HepG2 (cell line): ENCODE results near the gene NKPD1. TPM values are rescaled to one million over a fixed set of nuclear protein-coding genes. Genes with fewer than 3 reads are reported as not detected.

Source experiments
- ATAC-seq: fragments of 200-7000 bp; cut with Tn5 transposase; 3 replicates; pipeline ENCODE4 v1.9.1; 2020; ENCODE audit warnings: mild to moderate bottlenecking, moderate library complexity
- BruUV-seq: library from RNA; stranded (reverse); fragments of 400-500 nt; replicated peaks from 2 replicates; lab custom pipeline; 2021; lab: Mats Ljungman, UMichigan
- CTCF ChIA-PET: fragments of 300-600 bp; formaldehyde crosslinking; extraction: SDS; loops from one replicate; lab custom pipeline; 2021; ENCODE audit warnings: low total read pairs, inconsistent platforms, low intra/inter-chr PET ratio; lab: Yijun Ruan, JAX
- POLR2A ChIA-PET: fragments of 350-600 bp; sonication (Branson Sonifier 250); formaldehyde crosslinking; loops from one replicate; lab custom pipeline; 2020; ENCODE audit warnings: antibody characterized with exemption, inconsistent platforms; lab: Yijun Ruan, JAX
- DNase-seq: peaks from one replicate; pipeline ENCODE4 v3.0.0-alpha.2; 2015; ENCODE audit warnings: low spot score
- FAIRE-seq: peaks from 3 replicates; lab custom pipeline; 2011; peaks lifted over from hg19 to GRCh38; lab: Jason Lieb, UNC
- H2AFZ ChIP-seq: one replicate; pipeline ENCODE4 v1.6.1; 2011; ENCODE audit warnings: low read length, inconsistent platforms
- H3K27ac ChIP-seq: fragments of 300-600 bp; 3 replicates; pipeline ENCODE4 v1.8.0; 2011; ENCODE audit warnings: mixed run types, mild to moderate bottlenecking, mixed read lengths, low read length, inconsistent platforms; ENCODE audit not compliant: insufficient read depth; ENCODE audit errors: extremely low read length
- H3K27me3 ChIP-seq, 2 experiments: fragments of 200-600 bp in 1 of 2; 2 replicates in 1 of 2; 3 replicates in 1 of 2; pipeline versions ENCODE4 v1.6.0 to v1.8.0; 2011; ENCODE audit warnings: low read length in 2 of 2, mild to moderate bottlenecking in 2 of 2, moderate library complexity in 2 of 2, inconsistent platforms in 1 of 2; ENCODE audit not compliant: insufficient read depth in 2 of 2, control insufficient read depth in 1 of 2
- H3K36me3 ChIP-seq, 2 experiments: fragments of 200-600 bp in 1 of 2; replicated peaks in 1 of 2; 2 replicates in 1 of 2; 3 replicates in 1 of 2; pipeline versions ENCODE4 v1.5.1 to v1.8.0; 2011; ENCODE audit warnings: low read length in 2 of 2, inconsistent platforms in 1 of 2; ENCODE audit not compliant: insufficient read depth in 2 of 2, control insufficient read depth in 1 of 2
- H3K4me1 ChIP-seq: 2 replicates; pipeline ENCODE4 v1.5.1; 2012; ENCODE audit warnings: low read length, inconsistent platforms; ENCODE audit not compliant: insufficient read depth
- H3K4me2 ChIP-seq: 2 replicates; pipeline ENCODE4 v1.6.0; 2011; ENCODE audit warnings: low read depth, low read length, inconsistent platforms
- H3K4me3 ChIP-seq, 3 experiments: fragments of 200-600 bp in 1 of 3; sonication (generic), shearing (Covaris generic) in 1 of 3; replicated peaks in 1 of 3; 2 replicates each; pipeline ENCODE4 v1.5.1; 2011 to 2016; ENCODE audit warnings: low read length in 3 of 3, inconsistent platforms in 2 of 3, low read depth in 2 of 3, mild to moderate bottlenecking in 2 of 3, control low read depth in 1 of 3, mixed read lengths in 1 of 3; ENCODE audit not compliant: insufficient read depth in 1 of 3
- H3K79me2 ChIP-seq: one replicate; pipeline ENCODE4 v1.6.1; 2011; ENCODE audit warnings: low read length, inconsistent platforms; ENCODE audit not compliant: insufficient read depth
- H3K9ac ChIP-seq: 2 replicates; pipeline ENCODE4 v1.6.0; 2011; ENCODE audit warnings: mild to moderate bottlenecking, low read depth, low read length, inconsistent platforms; ENCODE audit not compliant: insufficient read depth
- H3K9me3 ChIP-seq: 2 replicates; pipeline ENCODE4 v1.5.1; 2012; ENCODE audit warnings: mild to moderate bottlenecking, low read length
- H4K20me1 ChIP-seq: 2 replicates; pipeline ENCODE4 v1.6.0; 2011; ENCODE audit warnings: inconsistent platforms, mild to moderate bottlenecking, low read length, moderate library complexity; ENCODE audit not compliant: insufficient read depth
- BHLHE40 ChIP-seq: IDR thresholded peaks from 2 replicates; pipeline ENCODE4 v1.6.1; 2011; ENCODE audit warnings: low read length, improper control_type of control experiment
- GATA4 ChIP-seq: sonication (generic); IDR thresholded peaks from 2 replicates; pipeline ENCODE4 v1.6.1; 2016; ENCODE audit warnings: antibody characterized with exemption, low read depth, borderline replicate concordance
- KMT2A ChIP-seq: sonication (generic); formaldehyde crosslinking; IDR thresholded peaks from 2 replicates; pipeline ENCODE4 v1.4.0; 2020; ENCODE audit warnings: missing genetic modification reagents
- MED1 ChIP-seq: sonication (generic); formaldehyde crosslinking; IDR thresholded peaks from 2 replicates; pipeline ENCODE4 v1.4.0; 2020; ENCODE audit warnings: missing genetic modification reagents
- MLLT10 ChIP-seq: sonication (generic); formaldehyde crosslinking; IDR thresholded peaks from 2 replicates; pipeline ENCODE4 v1.4.0; 2020; ENCODE audit warnings: missing genetic modification reagents
- RELA ChIP-seq: sonication (generic); formaldehyde crosslinking; IDR thresholded peaks from 2 replicates; pipeline ENCODE4 v1.4.0; 2020; ENCODE audit warnings: missing genetic modification reagents
- RFXANK ChIP-seq: IDR thresholded peaks from 2 replicates; pipeline ENCODE4 v1.6.1; 2016
- SMAD1 ChIP-seq: sonication (generic); formaldehyde crosslinking; IDR thresholded peaks from 2 replicates; pipeline ENCODE4 v1.4.0; 2020; ENCODE audit warnings: missing genetic modification reagents, low read depth, mild to moderate bottlenecking, borderline replicate concordance
- SNAI1 ChIP-seq: sonication (generic); formaldehyde crosslinking; IDR thresholded peaks from 2 replicates; pipeline ENCODE4 v1.5.0; 2020; ENCODE audit warnings: mild to moderate bottlenecking, missing genetic modification reagents, borderline replicate concordance
- SP4 ChIP-seq: sonication (generic); formaldehyde crosslinking; IDR thresholded peaks from 2 replicates; pipeline ENCODE4 v1.8.1; 2023; ENCODE audit warnings: mild to moderate bottlenecking, missing genetic modification reagents
- SRSF1 ChIP-seq: fragments of 200-400 bp; formaldehyde crosslinking; optimal IDR thresholded peaks from 2 replicates; pipeline ENCODE3; 2017; ENCODE audit warnings: mild to moderate bottlenecking, low read depth, low read length, moderate library complexity
- STAG1 ChIP-seq: sonication (generic); formaldehyde crosslinking; IDR thresholded peaks from 2 replicates; pipeline ENCODE4 v1.4.0; 2020; ENCODE audit warnings: missing genetic modification reagents
- ZNF225 ChIP-seq: sonication (generic); formaldehyde crosslinking; IDR thresholded peaks from 2 replicates; pipeline ENCODE4 v1.4.0; 2020; ENCODE audit warnings: mild to moderate bottlenecking, missing genetic modification reagents
- ZNF431 ChIP-seq: sonication (generic); formaldehyde crosslinking; IDR thresholded peaks from 2 replicates; pipeline ENCODE4 v1.9.0; 2022; ENCODE audit warnings: missing genetic modification reagents, low read depth, mild to moderate bottlenecking, borderline replicate concordance
- ZNF569 ChIP-seq: sonication (generic); formaldehyde crosslinking; IDR thresholded peaks from 2 replicates; pipeline ENCODE4 v1.5.0; 2020; ENCODE audit warnings: mild to moderate bottlenecking, missing genetic modification reagents, moderate library complexity, borderline replicate concordance
- ZNF598 ChIP-seq: sonication (generic); formaldehyde crosslinking; IDR thresholded peaks from 2 replicates; pipeline ENCODE4 v1.5.1; 2020; ENCODE audit warnings: mild to moderate bottlenecking, missing genetic modification reagents, borderline replicate concordance
- ZNF674 ChIP-seq: sonication (generic); formaldehyde crosslinking; IDR thresholded peaks from 2 replicates; pipeline ENCODE4 v1.5.0; 2020; ENCODE audit warnings: low read depth, mild to moderate bottlenecking, missing genetic modification reagents
- WGBS: methylation state at CpG from one replicate; pipeline ENCODE4 v1.1.6; 2017; ENCODE audit warnings: low lambda C conversion rate; 5-methylcytosine and 5-hydroxymethylcytosine counted together
- in situ Hi-C: cut with HindIII; loops from 2 replicates; pipeline ENCODE4 v1.10.0; 2017; ENCODE audit warnings: low pct_unique_long_range_greater_than_20kb; ENCODE audit not compliant: extremely low pct_ligation_motif_present
- intact Hi-C: fragments of 100-400 bp; cut with micrococcal nuclease; formaldehyde crosslinking; loops from one replicate; pipeline ENCODE4 v1.10.0; 2022; ENCODE audit not compliant: unreplicated experiment
- polyA plus RNA-seq, 8 experiments: library from polyadenylated mRNA; depleted of rRNA in 3 of 8; stranded (reverse) in 7 of 8; unstranded in 1 of 8; fragments of >200 nt; fragmentation: Illumina TruSeq in 4 of 8; extraction: Trizol in 4 of 8; gene quantifications; 2 replicates each; pipeline versions ENCODE4 v1.2.1 to v1.2.3, GENCODE V29; 2011 to 2016; ENCODE audit warnings: low read depth in 4 of 8, missing spikeins in 1 of 8, mixed read lengths in 1 of 8; ENCODE audit not compliant: insufficient read depth in 1 of 8
- total RNA-seq, 5 experiments: library from RNA; depleted of rRNA; stranded (reverse); fragments of >200 nt; fragmentation: Illumina TruSeq; extraction: Trizol; gene quantifications; 2 replicates each; pipeline ENCODE4 v1.2.3, GENCODE V29; 2016; ENCODE audit warnings: low read depth in 1 of 5
- TF ChIP-seq, protein P1 (sequence below): sonication (generic); formaldehyde crosslinking; IDR thresholded peaks from 2 replicates; pipeline ENCODE4 v1.9.0; 2021; ENCODE audit warnings: missing genetic modification reagents, borderline replicate concordance
- TF ChIP-seq, protein P2 (sequence below): sonication (generic); formaldehyde crosslinking; IDR thresholded peaks from 2 replicates; pipeline ENCODE4 v1.4.0; 2020; ENCODE audit warnings: missing genetic modification reagents

The NKPD1 gene
- total and polyA plus RNA-seq, 2 of the 13 experiments (the other 11 are each of a cell fraction or from before 2014, with no cell fraction given) = 0.03 TPM; not detected in 1

DNA sequence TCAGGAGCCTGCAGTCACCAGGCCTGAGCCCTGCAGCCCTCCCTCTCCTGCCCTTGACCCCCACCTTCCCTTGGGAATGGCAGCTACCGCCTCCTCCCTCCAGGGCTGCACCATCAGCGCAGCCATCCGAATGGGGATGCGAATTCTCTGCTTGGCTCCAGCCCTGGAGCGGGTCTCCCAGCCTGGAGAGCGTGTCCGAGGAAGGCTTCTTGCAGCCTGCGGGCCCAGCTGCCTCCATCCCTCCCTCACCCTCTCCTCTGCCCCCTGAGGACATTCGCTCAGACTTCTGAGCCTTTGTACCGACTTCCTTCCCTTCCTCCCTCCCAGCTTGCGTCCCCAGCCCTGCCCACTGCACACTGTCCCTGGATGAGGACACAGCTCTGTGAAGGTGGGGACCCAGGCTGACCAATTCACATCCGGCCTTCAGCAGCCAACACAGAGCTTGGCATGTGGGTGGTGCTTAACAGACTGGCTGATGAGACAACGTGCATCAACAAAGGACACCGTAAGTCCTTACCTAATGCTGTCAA lies 6.0 kb upstream of the NKPD1 start:
- Histone ChIP-seq H3K4me3 (peak overlapping the region in 1 of 3 experiments; percentile 44; a peak in 1 of 6 replicates), H3K9ac (no peak overlapping the region), H3K36me3 (no peaks in the 10 kb centered on the region), H3K4me1 (peaks cover 96% of the 10 kb centered on the region), H4K20me1 (no peaks in the 10 kb centered on the region), H2AFZ (no peak overlapping the region), H3K79me2 (no peaks in the 10 kb centered on the region), H3K27ac (no peak overlapping the region), H3K4me2 (peak overlapping the region; percentile 64), H3K27me3 (0 out of 5 replicates have a peak, but pooled peaks cover 0 to 1% of the 10 kb centered on the region in 2 experiments), H3K9me3 (no peaks in the 10 kb centered on the region)
- peak; percentile 63 for FAIRE-seq
- DNase-seq = peak; percentile 76
- in situ Hi-C loops (no loop called here), intact Hi-C loops (no loop called here)
- POLR2A ChIA-PET = interaction anchor here (0.9 to 4.0 kb wide), 3 partner anchors 12 to 16 kb away, joined by 3 to 29 read pairs (median 4); partner anchors contain the start of genes BLOC1S3 and TRAPPC6A
- WGBS = 9% methylated on average over 6 of the region's 14 CpGs
- ATAC-seq = peak; percentile 33
- no TSS peak for BruUV-seq
- CTCF ChIA-PET = no interaction called here
- no peak for TF ChIP-seq ZNF674 (CRISPR knock-in tag)
- TF ChIP-seq, protein P1, sequence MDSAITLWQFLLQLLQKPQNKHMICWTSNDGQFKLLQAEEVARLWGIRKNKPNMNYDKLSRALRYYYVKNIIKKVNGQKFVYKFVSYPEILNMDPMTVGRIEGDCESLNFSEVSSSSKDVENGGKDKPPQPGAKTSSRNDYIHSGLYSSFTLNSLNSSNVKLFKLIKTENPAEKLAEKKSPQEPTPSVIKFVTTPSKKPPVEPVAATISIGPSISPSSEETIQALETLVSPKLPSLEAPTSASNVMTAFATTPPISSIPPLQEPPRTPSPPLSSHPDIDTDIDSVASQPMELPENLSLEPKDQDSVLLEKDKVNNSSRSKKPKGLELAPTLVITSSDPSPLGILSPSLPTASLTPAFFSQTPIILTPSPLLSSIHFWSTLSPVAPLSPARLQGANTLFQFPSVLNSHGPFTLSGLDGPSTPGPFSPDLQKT (CRISPR knock-in tag) = no peak
- no peak for TF ChIP-seq GATA4
- TF ChIP-seq MLLT10 = no peak
- TF ChIP-seq BHLHE40 = no peak
- TF ChIP-seq ZNF225 = no peak
- no peak for TF ChIP-seq STAG1 (CRISPR knock-in tag)
- TF ChIP-seq SP4 (CRISPR knock-in tag) = no peak
- peak; percentile 47; the same call in 1 of the 2 replicates for TF ChIP-seq MED1 (CRISPR knock-in tag)
- no peak for TF ChIP-seq ZNF598 (CRISPR knock-in tag)
- no peak for TF ChIP-seq SRSF1
- TF ChIP-seq SMAD1 (CRISPR knock-in tag) = no peak
- TF ChIP-seq, protein P2, sequence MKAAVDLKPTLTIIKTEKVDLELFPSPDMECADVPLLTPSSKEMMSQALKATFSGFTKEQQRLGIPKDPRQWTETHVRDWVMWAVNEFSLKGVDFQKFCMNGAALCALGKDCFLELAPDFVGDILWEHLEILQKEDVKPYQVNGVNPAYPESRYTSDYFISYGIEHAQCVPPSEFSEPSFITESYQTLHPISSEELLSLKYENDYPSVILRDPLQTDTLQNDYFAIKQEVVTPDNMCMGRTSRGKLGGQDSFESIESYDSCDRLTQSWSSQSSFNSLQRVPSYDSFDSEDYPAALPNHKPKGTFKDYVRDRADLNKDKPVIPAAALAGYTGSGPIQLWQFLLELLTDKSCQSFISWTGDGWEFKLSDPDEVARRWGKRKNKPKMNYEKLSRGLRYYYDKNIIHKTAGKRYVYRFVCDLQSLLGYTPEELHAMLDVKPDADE (CRISPR knock-in tag) = no peak
- 0 out of 2 replicates have a peak, but pooled peaks have one; percentile 32 for TF ChIP-seq RELA (CRISPR knock-in tag)
- TF ChIP-seq KMT2A (CRISPR knock-in tag) = no peak
- no peak for TF ChIP-seq RFXANK (CRISPR knock-in tag)
- no peak for TF ChIP-seq ZNF431 (CRISPR knock-in tag)
- no peak for TF ChIP-seq ZNF569 (CRISPR knock-in tag)
- TF ChIP-seq SNAI1 (CRISPR knock-in tag) = no peak
